ENCODE measurements around the gene LYRM4.
"Not testable (repeated sequence)": the region's sequence is repeated elsewhere in the genome, so short reads cannot be mapped to it uniquely, and the experiment has no call there.

LYRM4 gene

DNA sequence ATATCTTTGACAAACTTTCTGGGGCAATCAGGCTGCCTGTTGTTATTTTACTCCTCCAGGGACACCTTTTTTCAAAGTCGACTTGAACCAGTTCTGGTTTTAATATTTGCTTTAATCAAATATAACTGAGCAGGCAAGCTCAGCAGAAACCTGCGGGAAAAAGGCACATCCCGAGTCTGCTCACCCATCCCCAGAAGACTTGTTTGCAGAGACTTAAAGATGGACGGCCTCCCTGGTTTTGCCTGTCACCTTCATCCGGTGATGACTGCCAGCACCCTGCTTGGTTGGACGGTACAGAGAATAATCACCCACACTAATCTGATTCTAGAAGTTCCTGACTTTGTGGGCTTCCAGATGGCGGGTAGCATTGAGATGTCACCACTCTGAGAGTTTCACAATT, 138.8 kb downstream of the LYRM4 start:
- no peak for DNase-seq (ENCODE audit: low spot score)

GRCh38 chr6:5121479-5121878, 139.3 kb downstream of the LYRM4 start:
- DNase-seq (ENCODE audit: low spot score), result no peak

- not testable (repeated sequence) for DNase-seq (ENCODE audit: low spot score)
Measured at GRCh38 chr6:5120543-5120942, 140.2 kb downstream of the LYRM4 start.

- no peak for DNase-seq (ENCODE audit: low spot score)
Measured at GRCh38 chr6:5120011-5120410, 140.7 kb downstream of the LYRM4 start.

- peak; percentile 58 for DNase-seq (ENCODE audit: low spot score)
Measured at GRCh38 chr6:5119090-5119951, 141.4 kb downstream of the LYRM4 start.

DNA sequence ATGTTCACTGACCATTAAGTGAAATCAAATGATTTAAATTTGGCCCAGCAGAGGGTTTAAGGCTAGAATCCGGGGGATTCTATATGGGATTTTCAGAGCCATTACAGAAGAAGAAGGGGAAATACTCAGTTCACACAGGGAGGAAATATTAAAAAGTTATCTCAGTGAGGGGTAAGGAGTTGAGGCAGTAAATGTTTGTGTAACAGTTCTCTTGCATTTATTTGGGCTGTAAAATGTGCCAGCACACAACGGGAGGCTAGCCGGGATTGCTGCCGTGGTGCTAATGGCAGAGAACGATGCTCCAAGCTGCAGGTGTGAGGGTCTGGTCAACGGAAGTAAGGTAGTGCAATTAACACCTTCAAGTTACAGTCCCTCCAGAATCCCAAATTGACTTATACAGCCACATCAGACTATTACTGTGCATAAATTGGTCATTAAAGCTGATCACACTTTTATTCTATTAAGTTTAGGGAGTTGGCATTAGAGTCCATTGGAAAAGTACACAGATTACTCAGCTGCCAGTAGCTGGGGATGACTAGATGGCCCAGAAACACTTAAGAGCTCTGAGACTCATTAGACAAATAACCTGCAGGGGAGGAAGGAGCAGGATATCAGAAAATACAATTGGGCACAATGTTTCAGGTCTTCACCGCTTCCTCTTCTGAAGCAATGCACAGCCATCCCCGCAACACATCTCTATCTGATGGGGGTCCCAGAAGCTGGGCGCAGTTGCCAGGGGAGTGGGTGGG, 144.3 kb downstream of the LYRM4 start:
- no peak for DNase-seq (ENCODE audit: low spot score)

DNA sequence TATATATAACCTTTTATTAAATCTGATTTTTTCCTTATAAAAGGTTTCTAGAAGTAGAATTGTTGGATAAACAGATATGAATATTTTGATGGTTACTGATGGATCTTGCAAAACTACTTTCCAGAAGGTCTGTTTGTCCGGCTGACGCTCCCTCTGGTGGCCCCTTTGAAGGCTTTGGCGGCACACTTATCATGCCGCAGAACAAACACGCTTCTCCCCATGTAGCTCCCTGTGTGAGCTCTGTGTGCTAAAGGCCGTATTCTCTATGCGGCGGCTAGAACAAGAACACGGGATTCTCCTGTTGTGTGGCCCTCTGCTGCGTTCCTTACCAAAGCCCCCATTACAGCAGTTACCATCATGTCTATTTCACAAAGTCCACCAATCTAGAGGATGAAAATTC, 145.6 kb downstream of the LYRM4 start:
- DNase-seq (ENCODE audit: low spot score), result no peak

DNA sequence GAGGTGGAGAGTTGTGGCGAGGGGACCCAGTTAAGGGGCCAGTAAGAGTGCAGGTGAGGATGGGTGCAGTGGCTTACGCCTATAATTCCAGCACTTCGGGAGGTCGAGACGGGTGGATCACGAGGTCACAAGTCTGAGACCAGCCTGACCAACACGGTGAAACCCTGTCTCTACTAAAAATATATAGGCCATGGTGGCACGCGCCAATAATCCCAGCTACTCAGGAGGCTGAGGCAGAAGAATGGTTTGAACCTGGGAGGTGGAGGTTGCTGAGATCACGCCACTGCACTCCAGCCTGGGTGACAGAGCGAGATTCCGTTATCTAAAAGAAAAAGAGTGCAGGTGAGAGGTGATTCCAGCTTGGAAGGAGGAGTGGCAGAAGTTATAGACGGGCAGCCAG, 147.7 kb downstream of the LYRM4 start:
- DNase-seq (ENCODE audit: low spot score), result no peak

- DNase-seq (ENCODE audit: low spot score), result peak; percentile 95
Measured at GRCh38 chr6:5112066-5112799, 148.5 kb downstream of the LYRM4 start.

DNA sequence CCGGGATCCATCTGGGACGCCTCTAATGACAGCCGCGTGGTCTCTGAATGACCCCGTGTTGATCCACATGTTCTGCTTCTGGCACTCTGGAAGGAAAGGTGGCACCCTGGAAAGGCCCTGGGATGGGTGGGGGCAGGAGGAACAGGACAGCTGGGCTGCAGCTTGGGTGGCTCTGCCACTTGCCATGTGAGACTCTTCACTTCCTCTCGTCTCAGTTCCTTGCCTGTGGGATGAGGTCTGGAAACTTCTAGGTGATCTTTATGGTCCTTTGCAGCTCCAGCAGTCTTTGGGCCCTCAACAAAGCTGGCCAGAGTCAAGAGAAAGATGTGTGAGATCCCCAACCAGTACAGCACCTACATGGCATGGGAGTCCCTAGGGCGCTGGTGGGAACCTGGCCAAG, 149.1 kb downstream of the LYRM4 start:
- no peak for DNase-seq (ENCODE audit: low spot score)

GRCh38 chr6:5110246-5110645, 150.5 kb downstream of the LYRM4 start:
- DNase-seq (ENCODE audit: low spot score), result no peak

DNA sequence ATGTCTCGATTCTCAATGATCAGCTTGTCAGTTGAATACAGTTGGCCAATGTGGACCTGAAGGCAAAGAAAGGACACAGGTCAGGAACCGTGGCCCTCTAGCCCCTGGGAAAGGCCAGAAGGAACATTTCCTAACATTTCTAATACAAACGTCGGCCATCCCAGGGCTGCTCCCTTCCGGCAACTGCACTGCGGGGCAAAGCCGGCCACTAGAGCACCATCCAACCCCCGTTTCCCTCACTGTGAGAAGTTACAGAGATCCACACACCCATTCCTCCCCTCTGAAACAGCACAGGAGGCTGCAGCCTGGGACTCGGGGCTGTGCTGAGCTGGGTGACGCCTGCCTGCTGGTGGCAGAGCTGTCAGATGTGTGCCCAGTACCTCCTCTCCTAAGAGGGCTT, 151.3 kb downstream of the LYRM4 start:
- DNase-seq (ENCODE audit: low spot score), result no peak

DNA sequence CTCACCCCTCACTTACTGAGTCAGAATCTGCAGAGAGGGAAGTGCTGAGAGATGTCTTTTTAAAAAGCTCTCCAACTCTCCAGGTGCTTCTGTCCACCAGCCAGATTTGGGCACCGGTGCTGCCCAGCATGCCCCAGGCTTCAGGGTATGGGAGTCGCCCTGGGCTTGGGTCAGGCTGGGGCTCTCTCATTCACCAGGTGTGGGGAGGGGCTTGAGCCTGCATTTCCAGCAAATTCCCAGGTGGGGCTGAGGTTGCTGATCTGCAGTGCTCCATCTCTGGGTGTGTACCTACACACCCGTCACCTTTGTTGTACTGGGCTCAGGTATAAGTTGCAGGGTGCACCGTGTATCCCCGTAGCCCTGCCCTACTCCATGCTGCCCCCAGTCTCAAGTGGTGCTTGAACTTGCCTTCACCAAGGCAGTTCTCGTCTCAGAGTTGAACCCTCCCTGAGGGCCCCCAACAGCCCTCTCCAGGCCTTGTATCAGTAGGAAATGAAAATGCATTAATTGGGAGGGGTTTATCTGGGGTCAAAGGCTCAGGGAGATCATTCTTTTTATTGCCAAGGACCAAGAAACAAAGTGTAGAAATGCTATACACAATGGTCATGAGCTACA, 152.1 kb downstream of the LYRM4 start:
- no peak for DNase-seq (ENCODE audit: low spot score)

GRCh38 chr6:5108068-5108467, 152.7 kb downstream of the LYRM4 start:
- no peak for DNase-seq (ENCODE audit: low spot score)

GRCh38 chr6:5107341-5107740, 153.4 kb downstream of the LYRM4 start:
- peak; percentile 21 for DNase-seq (ENCODE audit: low spot score)

GRCh38 chr6:5105146-5105545, 155.6 kb downstream of the LYRM4 start:
- DNase-seq (ENCODE audit: low spot score), result no peak

- DNase-seq (ENCODE audit: low spot score), result peak; percentile 38
Measured at GRCh38 chr6:5104667-5105066, 156.1 kb downstream of the LYRM4 start.

GRCh38 chr6:5103250-5103649, 157.5 kb downstream of the LYRM4 start:
- DNase-seq (ENCODE audit: low spot score), result no peak

GRCh38 chr6:5102267-5102970, 158.3 kb downstream of the LYRM4 start:
- peak; percentile 51 for DNase-seq (ENCODE audit: low spot score)

GRCh38 chr6:5100806-5101205, 159.9 kb downstream of the LYRM4 start:
- no peak for DNase-seq (ENCODE audit: low spot score)

DNA sequence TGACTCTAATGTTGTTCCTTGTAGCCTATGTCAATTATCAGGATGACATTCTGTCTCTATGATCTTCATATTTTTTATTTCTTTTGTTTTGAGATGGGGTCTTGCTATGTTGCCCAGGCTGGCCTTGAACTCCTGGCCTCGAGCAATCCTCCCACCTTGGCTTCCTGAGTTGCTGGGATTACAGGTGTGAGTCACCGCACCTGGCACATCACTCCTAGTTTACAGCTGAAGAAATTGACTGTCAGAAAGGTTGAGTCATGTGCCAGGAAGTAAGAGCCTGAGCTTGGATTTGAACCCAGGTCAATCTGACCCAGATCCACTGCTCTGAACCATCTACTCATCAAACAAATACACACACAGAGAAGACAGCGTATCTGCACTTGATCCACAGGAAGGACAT, 161.2 kb downstream of the LYRM4 start:
- DNase-seq (ENCODE audit: low spot score), result peak; percentile 54

Data from kidney tubule cell (primary cell).